ENCODE data around the gene FMNL3.
A peak's percentile ranks its signal among the peaks of the same experiment; 100 is the strongest.

GRCh38 chr12:49750027-49750995, 43.1 kb upstream of the FMNL3 start:
- TF ChIP-seq CTCF (IDR thresholded peaks at IDR 0.05; ENCODE audit: low read depth, low read length, missing input control) (no peak), YY1 (IDR thresholded peaks at IDR 0.05) (no peak), JUND (IDR thresholded peaks at IDR 0.05) (no peak), SP1 (IDR thresholded peaks at IDR 0.05) (no peak), EGR1 (IDR thresholded peaks at IDR 0.05; ENCODE audit: low read depth in 2 of 2) (no peak), ZBTB33 (IDR thresholded peaks at IDR 0.05) (no peak)
- TF ChIP-seq, protein P1, sequence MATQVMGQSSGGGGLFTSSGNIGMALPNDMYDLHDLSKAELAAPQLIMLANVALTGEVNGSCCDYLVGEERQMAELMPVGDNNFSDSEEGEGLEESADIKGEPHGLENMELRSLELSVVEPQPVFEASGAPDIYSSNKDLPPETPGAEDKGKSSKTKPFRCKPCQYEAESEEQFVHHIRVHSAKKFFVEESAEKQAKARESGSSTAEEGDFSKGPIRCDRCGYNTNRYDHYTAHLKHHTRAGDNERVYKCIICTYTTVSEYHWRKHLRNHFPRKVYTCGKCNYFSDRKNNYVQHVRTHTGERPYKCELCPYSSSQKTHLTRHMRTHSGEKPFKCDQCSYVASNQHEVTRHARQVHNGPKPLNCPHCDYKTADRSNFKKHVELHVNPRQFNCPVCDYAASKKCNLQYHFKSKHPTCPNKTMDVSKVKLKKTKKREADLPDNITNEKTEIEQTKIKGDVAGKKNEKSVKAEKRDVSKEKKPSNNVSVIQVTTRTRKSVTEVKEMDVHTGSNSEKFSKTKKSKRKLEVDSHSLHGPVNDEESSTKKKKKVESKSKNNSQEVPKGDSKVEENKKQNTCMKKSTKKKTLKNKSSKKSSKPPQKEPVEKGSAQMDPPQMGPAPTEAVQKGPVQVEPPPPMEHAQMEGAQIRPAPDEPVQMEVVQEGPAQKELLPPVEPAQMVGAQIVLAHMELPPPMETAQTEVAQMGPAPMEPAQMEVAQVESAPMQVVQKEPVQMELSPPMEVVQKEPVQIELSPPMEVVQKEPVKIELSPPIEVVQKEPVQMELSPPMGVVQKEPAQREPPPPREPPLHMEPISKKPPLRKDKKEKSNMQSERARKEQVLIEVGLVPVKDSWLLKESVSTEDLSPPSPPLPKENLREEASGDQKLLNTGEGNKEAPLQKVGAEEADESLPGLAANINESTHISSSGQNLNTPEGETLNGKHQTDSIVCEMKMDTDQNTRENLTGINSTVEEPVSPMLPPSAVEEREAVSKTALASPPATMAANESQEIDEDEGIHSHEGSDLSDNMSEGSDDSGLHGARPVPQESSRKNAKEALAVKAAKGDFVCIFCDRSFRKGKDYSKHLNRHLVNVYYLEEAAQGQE (IDR thresholded peaks at IDR 0.05), result peak; percentile 22

All from liver (tissue), 3 donors.